Embryonic facial prominence (tissue), 1 donor: Measurements from ENCODE around the gene LAMC2.
"Not testable (repeated sequence)": the region's sequence is repeated elsewhere in the genome, so short reads cannot be mapped to it uniquely, and the experiment has no call there.

Source experiments
- DNase-seq: peaks from one replicate; pipeline ENCODE4 v3.0.0-alpha.2; 2016; ENCODE audit errors: extremely low spot score

LAMC2 gene

DNA sequence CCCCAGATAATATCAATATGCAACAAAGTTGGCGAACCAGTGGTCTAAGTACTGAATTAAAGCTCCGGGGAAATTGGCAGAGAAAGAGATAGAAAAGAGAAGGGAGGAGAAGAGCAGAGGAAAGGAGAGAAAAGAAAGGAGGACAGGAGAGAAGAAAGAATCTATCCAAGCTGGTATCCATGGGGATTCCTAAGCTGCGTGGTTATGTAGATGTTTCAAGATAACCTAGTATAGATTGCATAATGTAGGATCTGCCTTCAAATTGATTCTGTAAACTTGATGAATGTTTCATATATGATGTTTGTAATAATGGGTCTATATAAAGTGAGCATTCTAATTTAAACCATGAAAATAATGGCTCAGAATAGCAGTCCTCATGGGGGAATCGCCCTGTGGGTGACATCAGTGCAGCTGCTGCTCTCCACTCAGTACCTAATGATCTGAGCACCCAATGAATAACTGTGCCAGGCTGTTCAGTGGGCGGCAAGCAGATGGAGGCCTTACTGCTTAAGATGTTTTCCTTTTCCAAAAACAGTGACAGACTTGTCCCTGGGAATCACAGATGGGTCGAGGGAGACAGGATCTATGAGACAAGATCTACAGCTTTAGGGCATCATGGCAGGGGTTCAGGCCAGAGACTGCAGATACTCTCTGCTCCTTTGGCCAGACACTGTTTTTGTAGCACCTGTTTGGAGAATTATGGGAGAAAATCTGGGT lies 78.0 kb downstream of the LAMC2 start:
- no peak for DNase-seq

DNA sequence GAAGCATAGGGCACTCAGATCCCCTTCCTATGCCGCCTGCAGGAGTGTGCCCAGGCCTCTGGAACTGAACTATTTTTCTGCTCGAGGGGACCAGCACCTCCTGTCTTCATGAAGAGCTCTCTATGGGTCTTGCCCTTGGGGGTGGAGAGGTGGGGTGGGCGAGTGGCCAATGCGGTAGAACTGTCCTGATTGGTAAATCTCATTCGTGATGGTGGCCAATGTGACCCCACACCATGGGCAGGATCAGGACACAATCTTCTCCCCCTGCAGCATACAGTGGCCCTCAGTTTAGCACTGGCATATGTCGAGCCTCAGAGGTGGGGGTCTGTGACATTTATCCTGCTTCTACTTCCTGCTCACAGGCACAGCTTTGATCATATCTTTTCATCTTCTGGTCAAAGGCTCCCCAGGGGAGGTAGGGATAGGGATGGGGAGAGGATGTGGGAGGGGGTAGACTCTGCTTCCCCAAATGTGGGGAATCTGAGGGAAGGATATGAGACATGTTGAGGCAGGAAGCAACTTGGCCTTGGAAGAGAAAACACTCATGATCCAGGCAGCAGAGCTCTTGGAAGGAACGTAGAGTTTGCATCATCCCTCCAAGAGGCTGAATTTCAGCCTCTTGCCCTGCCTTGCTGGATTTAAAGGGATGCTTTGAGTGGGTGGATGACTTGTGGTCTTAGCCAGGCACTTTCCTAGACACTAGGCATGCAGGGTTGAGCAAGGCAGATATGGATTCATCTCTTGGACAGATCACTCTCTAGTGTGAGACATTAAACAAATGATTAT lies 81.8 kb downstream of the LAMC2 start:
- DNase-seq = no peak

DNA sequence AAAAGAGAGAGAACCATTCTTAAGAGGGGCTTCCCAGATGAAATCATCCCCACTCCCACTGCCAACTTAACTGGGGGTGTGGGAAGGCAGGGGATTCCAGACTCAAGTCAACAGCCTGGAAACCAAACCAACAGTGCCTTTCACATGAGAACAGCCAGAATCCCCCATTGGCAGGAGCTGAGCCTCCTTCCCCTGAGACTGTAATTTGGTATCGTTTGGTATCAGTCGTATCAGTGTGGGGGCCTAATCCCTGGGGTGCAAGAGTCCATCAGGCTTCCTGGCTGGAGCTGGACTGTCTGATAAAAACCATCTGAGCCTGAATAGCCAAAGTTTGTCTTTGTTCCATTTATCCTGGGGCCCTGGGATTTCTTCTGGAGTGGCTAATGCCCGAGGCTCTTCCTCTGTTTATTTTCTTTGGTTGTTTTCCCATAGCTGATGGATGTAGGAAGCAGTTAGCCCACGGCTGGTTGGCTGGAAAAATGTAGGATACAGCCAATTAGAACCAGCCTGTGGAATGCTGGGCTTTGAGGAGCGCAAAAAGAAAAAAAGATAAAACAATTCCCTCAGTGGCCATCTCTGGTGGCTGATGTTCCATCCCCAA lies 84.6 kb downstream of the LAMC2 start:
- DNase-seq = no peak

DNA sequence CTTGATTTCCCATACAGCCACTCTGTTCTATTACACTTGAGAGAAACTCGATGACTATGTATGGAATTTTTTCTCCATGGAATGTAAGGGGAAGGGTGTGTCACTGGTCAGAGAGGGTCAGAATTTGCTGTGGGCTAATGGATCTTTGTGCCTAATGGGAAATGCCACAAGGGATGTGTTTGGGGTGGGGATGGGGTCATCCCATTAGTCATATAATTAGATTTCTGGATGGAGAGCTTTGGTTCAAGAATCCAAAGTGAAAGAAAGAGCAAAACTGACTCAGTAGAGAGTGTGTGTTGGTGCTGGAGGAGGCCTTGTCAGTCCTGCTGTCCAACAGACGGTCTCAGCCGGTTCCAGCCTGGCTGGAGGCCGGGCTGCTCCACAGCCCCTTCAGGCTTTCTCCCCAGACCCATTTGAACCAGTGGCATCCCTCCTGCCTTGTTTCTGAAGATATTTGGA lies 86.4 kb downstream of the LAMC2 start:
- no peak for DNase-seq

DNA sequence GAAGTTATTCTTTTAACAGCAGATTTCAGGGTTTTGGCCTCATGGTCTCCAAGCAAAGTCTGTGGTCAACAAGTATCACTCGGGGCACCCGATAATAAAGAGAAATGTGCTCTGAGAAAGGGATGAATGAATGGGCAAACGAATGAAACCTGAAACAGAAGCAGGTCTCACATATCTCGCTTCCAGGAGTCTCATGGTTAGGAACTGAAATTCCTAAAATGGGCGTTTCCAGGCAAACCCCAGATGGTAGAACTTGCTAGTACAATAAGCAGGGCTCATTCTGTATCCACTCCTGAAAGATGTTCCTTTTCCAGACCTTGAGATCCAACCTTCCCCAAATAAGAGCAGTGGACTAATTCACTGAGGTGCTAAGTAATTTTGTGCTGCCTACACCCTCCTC lies 87.2 kb downstream of the LAMC2 start:
- no peak for DNase-seq

DNA sequence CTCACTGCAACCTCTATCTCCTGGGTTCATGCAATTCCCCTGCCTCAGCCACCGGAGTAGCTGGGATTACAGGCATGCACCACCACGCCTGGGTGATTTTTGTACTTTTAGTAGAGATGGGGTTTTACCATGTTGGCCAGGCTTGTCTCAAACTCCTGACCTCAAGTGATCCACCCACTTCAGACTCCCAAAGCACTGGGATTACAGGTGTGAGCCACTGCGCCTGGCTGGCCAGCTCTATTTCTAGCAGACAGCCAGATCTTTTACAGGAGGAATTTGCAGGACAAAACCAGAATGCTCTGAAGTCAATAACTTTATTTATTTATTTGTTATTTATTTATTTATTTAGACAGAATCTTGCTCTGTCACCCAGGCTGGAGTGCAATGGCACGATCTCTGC lies 87.9 kb downstream of the LAMC2 start:
- not testable (repeated sequence) for DNase-seq

DNA sequence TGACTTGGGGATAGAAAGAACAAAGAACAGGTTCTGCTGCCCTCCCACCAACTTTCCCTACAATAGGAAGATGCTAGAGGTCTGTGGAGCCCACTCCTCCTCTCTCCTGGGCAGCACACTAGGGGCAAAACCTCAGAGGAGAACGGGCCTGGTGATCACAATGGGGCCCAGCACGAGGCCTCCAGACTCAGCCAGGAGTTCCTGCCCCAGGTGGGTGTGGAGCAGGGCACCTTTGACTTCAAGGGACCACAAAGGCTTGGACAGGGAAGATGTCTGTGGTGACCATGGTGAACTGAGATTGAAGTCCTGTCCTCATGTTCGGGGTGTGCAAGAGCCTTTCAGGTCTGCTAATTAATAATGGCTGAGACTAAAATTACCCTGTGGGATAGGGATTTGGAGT lies 88.8 kb downstream of the LAMC2 start:
- no peak for DNase-seq

DNA sequence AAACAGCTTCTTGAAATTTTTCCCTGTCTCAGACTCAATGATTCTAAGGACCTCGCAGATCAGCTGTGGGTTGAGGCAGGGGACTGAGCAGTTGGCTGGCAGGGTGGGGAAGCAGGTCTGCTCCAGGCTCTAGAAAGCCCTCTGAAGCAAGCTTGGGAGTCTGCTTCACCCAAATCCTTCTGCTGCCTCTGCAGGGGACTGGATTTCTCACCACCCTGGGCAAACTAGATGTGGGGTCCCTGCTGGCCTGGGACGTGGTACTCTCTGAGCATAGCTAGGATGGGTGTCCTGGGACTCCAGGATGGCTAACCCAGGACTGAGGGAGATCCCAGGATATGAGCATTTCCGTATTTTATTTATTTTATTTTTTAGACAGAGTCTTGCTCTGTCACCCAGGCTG lies 89.3 kb downstream of the LAMC2 start:
- no peak for DNase-seq

DNA sequence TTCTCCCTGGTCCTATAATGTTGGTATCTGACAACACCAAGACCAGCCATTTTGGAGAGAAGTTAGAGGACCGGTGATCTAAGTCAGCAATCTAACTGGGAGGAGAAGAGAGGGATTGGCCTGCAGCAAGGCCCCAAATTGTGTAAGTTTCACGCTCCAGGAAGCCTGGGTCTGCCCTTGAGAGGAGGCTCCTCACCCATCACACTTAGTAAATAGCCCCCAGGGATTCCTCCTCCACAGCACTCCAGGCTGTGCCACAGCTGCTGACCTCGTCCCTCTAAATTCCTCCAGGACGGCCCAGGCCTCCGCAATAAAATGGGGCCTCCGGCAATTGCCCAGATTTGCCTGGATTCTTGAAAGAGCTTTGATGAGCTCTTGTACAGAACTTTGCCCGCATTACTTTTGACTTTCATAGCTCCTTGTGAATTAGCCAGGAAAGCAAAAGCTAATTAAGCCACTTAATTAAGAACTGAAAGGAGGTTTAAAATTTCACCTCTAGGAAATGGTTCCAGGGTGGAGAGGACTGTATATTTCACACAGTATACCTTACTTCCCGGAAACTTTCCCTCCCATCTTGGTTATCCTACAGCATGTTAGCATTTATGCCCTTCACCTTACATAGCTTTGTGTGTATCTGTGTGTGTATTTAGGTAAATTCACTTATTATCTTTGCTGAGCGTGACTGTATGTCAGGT lies 90.5 kb downstream of the LAMC2 start:
- no peak for DNase-seq

DNA sequence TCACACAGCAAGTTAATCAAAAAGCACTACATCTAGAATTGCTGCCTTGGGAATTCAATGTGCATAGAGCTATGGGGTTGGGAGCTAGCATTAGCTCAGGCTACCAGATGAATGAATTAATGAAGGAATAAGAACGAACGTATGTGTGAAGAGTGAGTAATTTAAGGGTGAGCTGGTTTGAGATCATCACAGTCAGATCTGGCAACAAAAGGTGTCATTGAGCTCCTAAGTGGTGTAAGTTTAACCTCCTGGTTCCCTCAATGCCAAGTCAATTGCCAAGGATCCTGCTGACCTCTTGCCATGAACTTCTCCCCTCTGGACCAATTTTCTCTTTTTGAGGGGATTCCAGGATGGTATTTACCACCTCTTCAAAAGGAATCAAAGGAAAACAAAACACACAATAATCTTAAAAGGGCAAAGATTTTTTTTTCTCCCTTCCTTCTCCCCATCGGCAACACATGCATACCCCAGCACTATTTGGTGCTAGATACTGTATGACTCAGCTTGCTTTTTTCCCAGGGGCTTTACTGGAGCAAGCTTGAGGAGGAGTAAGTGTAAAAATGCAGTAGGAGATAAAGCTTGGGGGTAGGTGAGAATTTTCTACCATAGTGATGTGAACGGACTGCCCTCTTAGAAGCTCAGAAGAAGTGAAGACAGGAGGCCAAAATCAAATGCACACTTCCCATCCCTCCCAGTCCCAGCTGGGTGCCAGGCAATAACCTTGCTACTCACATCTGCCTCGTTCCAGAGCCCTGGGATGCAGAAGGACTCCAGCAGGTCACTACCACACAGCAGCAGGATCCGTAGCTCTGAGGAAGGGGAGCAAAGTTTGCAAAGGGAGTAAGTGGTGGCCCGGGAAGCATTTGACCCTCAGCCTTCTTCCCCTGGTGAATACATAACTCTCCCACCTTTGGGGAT lies 92.0 kb downstream of the LAMC2 start:
- DNase-seq = no peak

DNA sequence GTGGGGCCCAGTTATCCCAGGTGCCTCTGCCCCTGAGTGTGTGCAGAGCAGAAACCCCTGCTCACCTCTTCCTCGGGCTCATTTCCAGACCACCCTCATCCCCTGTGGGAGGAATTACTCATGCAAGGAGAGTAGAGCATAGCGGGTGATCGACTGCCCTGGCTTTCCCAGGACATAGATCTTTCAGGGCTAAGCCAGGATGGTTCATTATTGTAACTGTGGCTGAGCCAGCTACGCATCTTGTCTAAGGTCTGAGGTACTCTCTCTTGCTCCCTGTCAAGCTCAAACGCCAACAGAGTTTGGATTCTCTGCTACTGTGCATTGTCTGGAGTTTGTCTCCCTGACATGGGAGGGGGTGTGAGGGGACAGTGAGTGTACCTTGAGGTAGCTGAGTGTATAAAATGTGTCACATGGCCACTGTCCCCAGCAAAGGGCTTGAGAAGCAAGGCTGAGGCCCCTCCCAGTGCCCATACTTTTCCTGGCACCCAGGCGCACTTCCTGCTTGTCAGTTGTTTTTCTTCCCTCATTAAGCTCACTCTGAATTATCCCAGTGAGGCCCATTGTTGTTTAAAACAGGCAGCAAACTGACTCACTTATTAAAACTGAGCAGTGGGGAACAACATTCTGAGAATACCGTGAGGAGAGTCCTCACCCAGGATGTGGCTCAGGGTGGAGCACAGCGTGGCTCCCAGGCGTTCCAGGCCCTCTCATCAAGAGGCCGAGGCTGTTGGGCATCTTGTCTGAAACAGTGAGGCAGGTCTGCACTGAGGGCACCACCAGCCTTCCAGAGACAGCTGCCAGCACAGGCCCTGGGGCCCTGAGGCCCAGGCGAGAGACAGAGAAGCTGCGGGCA lies 92.9 kb downstream of the LAMC2 start:
- DNase-seq = no peak

DNA sequence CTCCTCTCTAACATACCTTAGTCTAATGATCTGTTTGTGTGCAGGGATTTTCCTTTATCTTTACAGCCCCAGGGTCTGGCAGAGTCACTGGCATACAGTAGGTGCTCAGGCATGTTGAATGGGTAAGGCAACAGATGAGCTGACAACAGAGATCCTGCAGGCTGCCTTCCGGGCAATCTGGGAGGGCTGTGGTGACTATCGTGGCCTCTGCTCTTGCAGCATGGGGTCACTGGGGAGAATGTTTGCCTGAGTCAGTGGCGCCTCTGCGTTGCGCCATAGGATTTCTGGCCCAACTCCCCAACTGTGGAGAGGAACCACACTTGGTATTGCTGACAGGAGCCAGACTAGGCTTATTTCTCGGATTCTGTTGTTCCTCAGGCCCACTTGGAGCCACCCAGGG lies 93.8 kb downstream of the LAMC2 start:
- no peak for DNase-seq

DNA sequence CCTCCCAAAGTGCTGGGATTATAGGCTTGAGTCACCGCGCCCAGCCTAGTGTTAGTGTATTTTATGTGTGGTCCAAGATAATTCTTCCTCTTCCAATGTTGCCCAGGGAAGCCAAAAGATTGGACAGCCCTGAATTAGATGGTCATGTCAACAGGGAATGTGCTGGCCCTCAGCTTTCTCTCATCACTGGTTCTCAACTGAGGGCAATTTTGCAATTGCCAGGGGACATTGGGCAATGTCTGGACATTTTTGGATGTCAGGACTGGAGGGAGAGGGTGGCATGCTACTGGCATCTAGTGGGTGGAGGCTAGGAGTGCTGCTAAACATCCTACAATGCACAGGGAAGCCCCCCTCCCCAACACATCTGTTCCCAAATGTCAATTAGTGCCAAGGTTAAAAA lies 95.0 kb downstream of the LAMC2 start:
- no peak for DNase-seq

DNA sequence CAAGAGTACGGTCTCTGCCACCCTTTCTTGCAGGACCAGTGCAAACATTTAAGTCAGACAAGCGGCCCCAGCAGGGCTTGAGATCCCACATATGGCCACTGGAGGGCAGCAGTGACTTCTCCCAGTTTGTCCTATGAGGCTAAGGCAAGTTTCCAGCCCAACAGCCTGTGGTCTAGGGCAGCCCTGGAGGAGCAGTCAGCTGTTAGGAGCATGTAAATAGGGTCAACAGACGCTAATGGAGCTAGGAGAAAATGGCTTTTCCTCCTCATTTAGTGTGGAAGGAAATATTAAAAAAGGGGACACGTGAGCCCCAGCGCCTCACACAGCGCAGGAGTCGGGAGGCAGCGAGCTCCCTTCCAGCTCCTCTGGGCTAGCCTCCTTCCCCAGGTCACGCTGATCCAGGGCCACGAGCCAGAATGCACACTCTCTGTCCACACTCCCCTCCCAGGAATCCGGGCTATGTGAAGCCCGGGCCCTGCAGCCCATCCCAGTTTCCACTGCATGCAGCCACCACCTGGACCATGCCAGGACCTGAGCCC lies 95.6 kb downstream of the LAMC2 start:
- DNase-seq = peak; percentile 69

DNA sequence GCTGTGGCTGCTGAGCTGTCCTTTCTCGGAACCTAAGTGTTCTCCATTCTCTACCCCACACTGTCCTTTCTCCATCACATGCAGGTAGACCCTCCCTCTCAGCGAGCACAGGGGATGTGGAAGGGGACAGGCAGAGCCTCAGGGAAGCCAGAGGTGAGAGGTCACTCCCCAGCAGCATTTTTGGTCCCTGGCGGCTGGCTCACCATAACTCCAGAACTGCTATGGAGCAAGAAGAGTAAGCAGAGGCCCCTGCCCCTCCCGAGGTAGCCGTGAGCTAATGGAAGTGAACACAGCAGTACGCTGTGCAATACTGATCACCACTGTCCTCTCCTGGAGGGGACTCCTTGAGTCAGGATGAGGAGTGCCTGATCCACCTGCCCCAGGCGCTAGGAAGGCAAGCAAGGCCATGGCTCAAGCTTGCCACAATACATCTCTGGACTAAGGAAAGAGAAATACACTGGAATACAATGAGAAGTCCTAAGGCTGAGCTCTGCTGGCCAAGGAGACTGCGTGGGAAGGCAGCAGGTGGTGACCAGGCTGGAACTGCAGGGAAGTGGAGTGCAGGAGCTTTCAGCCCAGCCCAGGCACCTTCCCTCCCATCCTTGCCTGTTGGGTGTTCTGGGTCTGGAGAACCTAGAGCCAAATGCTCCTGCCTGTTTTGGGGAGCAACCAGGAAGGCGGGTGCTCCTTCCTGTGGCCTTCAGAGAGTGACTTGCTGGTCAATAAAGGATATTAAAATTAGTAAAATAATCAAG lies 96.2 kb downstream of the LAMC2 start:
- no peak for DNase-seq

DNA sequence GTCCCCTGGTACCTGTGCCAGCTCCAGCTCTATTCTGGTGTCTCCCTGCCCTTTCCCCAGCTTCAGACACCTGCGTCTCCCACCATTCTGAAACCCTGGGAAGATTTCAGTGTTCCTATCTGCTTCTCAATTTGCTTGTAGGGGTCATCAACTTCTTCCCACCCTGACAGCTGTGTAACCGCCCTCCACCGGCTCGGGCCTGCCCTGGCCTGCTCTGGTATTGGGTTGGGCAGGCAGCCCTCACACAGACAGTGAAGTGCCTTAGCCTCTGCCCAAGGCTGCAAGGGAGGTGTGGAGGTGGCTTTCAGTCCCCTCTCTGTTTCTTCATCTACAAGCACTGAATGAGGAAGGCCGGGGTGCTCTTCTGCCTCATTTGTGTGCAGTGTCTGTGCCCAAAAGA lies 97.2 kb downstream of the LAMC2 start:
- no peak for DNase-seq

DNA sequence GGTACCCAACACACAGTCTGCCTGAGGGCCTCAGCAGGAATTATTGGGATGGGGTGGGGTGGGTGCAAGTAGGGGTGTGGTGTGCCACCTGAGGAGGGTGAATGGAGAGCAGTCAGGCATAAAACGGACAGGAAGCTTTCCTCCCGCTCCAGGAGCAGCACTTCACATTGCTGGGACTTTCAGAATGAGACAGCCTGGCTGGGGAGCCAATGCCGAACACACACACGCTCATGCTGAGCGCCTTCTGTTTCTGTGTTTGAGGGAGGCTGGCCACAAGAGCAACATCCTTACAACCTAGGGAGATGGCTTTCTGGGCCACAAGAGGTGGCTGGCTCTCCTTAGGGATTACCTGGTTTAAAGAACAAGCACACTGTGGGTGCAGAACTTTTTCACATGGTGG lies 98.0 kb downstream of the LAMC2 start:
- no peak for DNase-seq

DNA sequence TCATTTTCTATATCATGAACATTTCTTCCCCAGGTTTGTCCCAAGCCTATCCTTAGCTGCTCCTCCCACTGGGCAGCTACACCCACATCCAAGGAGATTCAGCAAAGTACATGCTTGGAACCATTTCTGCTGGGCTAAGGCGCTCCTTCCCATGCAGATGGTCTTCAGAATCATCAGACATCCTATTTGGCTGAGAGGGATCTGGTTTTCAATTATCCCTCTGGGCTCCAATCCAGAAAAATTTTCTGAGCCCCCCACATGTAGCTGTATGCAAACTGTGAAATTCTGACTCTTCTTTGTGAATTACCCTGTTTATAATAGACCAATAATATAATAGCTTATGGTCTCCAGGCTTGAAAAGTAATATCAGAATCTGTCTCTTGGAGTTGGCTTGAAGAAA lies 99.2 kb downstream of the LAMC2 start:
- DNase-seq = no peak

DNA sequence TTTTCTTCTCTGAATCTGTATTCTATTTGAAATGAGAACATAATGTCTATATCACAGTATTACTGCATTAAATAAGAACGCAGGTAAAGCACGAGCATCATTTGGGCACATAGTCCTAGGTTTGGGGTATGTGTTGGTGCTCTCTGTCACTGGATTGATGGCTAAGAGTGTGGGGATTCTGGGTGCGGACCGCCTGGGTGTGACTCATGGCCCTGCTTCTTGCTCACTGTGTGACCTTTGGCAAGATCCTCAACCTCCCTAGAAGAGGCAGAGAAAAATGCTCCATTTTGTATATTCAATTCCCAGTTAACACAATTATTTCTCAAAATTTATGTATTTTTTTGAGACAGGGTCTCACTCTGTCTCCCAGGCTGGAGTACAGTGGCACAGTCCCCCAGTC lies 99.7 kb downstream of the LAMC2 start:
- DNase-seq = no peak
